Measurements from ENCODE around the gene SLC5A5. TPM values are rescaled to one million over a fixed set of nuclear protein-coding genes. Genes with fewer than 3 reads are reported as not detected.
A peak's percentile ranks its signal among the peaks of the same experiment; 100 is the strongest.

SLC5A5 gene
- total RNA-seq, 6 experiments from 2014 or later: not detected

DNA sequence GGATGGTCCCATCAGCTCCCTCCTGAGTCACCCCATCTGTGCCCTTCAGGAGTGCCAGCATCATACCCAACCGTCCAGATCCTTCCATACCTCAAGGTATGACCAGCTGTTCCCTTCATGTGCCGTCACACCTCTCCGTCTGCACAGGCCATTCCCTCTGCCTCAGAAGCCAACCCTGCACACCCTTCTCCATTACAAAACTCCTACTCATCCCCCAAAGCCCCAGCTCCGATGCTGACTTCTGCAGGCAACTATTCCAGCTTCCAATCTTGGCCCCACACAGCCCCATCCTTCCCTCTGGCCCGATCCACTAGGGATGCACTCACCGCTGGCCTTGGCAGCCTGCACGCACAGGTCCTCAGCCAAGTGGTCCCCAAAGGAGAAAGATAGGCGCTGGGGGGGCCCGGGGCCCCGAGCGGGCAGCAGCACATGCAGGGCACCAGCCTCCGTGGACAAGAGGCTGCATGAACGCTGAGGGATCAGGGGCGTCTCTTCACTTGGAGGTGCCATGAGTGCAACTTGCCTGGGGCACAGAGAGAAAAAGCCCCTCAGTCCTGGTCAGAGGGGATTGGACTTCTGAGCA lies 27.7 kb upstream of the SLC5A5 start:
- H3K36me3 ChIP-seq: no peaks in the 10 kb centered on the region
- TF ChIP-seq, protein P1, sequence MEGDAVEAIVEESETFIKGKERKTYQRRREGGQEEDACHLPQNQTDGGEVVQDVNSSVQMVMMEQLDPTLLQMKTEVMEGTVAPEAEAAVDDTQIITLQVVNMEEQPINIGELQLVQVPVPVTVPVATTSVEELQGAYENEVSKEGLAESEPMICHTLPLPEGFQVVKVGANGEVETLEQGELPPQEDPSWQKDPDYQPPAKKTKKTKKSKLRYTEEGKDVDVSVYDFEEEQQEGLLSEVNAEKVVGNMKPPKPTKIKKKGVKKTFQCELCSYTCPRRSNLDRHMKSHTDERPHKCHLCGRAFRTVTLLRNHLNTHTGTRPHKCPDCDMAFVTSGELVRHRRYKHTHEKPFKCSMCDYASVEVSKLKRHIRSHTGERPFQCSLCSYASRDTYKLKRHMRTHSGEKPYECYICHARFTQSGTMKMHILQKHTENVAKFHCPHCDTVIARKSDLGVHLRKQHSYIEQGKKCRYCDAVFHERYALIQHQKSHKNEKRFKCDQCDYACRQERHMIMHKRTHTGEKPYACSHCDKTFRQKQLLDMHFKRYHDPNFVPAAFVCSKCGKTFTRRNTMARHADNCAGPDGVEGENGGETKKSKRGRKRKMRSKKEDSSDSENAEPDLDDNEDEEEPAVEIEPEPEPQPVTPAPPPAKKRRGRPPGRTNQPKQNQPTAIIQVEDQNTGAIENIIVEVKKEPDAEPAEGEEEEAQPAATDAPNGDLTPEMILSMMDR (IDR thresholded peaks at IDR 0.05): no peak
- no peak for TF ChIP-seq POLR2A (IDR thresholded peaks at IDR 0.05)
- no peak overlapping the region for H3K4me3 ChIP-seq
- ATAC-seq (no peak), DNase-seq (no peak)
- no peaks in the 10 kb centered on the region for H3K9me3 ChIP-seq
- 73% methylated on average over 4 of the region's 14 CpGs for WGBS (ENCODE audit: insufficient coverage, low coverage, low lambda C conversion rate, missing lambda C conversion rate)
- intact Hi-C loops (cut with DNase I): no loop called here
- no peaks in the 10 kb centered on the region for H3K27me3 ChIP-seq
- H3K27ac ChIP-seq: no peak overlapping the region
- H3K4me1 ChIP-seq: no peaks in the 10 kb centered on the region

DNA sequence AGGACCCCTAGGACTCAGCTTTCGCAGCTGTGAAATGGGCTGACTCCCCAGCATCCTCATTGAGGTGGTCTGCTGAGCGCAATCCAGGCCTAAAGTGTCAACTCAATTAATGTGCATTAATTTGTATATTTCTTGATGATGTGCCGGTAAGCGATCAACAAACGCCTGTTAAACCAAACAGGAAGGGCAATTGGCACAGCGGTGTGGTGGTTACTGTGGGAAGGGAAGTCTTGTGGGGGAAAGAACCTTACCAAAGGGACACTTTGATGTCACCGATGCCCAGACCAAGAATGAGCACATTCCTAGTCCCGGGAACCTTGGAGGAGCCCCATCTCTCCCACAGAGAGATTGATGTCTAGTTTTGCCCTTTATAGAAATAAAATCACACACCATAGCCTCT lies 25.6 kb upstream of the SLC5A5 start:
- ATAC-seq: no peak
- H3K36me3 ChIP-seq: no peaks in the 10 kb centered on the region
- intact Hi-C loops (cut with DNase I): no loop called here
- H3K27me3 ChIP-seq: no peaks in the 10 kb centered on the region
- H3K27ac ChIP-seq: no peak overlapping the region
- 56% methylated on average over 4 of the region's 8 CpGs for WGBS (ENCODE audit: insufficient coverage, low coverage, low lambda C conversion rate, missing lambda C conversion rate)
- no peak for DNase-seq
- H3K4me1 ChIP-seq: no peaks in the 10 kb centered on the region
- no peak overlapping the region for H3K4me3 ChIP-seq
- TF ChIP-seq POLR2A (IDR thresholded peaks at IDR 0.05): no peak
- H3K9me3 ChIP-seq: no peaks in the 10 kb centered on the region

DNA sequence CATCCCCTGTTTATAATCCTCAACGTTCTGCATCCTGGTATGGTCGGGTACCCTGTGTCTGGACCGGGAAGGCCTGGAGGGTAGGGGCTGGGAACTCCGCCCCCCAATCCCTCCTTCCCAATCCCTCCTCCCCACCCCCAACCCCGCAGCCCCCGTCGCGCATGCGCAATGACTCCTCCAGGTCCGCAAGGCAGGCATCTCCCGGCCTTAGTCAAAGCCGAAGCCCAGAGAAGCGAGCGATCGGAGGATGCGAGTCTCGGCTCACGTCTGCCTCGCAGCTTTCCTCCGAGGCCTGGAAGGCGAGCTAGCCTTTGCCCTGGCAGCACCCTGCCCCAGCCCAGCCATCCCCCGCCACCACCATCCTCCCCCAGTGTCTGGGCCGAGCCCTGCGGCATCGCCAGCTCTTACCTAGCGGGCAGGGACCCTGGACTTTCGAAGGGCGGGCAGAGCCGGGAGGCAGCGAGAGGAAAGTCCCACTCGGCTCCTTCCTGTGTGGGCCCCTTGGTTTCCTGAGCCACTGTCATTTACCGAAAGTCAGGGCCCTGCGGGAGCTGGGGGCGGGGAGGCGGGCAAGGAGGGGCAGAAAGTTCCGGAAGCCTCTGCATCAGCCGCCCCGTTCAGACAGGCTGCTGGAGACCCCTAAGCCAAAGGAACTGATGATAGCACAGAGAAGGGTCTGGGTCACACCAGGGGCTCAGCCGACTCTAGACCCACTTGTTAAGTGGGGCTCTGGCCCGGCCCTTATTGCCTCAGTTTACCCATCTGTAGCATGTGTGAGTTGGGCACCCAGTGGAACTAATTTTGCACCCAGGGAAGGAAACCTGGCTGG lies 24.0 kb upstream of the SLC5A5 start, which contains the start of gene JAK3:
TSS of gene JAK3 (minus strand) at position 445 of the 829 bp plus-strand sequence. CDS start 3,565 bp downstream, outside the sequence.
- no peaks in the 10 kb centered on the region for H3K4me1 ChIP-seq
- 4% methylated on average over 15 of the region's 40 CpGs for WGBS (ENCODE audit: insufficient coverage, low coverage, low lambda C conversion rate, missing lambda C conversion rate)
- DNase-seq: peak; percentile 65 to 80 (median 75)
- peak; percentile 51 to 83 (median 69) for ATAC-seq
- no peak for TF ChIP-seq POLR2A (IDR thresholded peaks at IDR 0.05)
- TF ChIP-seq, protein P1 (IDR thresholded peaks at IDR 0.05): no peak
- H3K27ac ChIP-seq: peak within 1 kb of the TSS; percentile 44 to 93 (median 77)
- H3K9me3 ChIP-seq: no peaks in the 10 kb centered on the region
- H3K36me3 ChIP-seq: no peaks in the 10 kb centered on the region
- H3K27me3 ChIP-seq: no peaks in the 10 kb centered on the region
- intact Hi-C loops (cut with DNase I): no loop called here
- peak within 1 kb of the TSS; percentile 26 to 43 (median 32) for H3K4me3 ChIP-seq

DNA sequence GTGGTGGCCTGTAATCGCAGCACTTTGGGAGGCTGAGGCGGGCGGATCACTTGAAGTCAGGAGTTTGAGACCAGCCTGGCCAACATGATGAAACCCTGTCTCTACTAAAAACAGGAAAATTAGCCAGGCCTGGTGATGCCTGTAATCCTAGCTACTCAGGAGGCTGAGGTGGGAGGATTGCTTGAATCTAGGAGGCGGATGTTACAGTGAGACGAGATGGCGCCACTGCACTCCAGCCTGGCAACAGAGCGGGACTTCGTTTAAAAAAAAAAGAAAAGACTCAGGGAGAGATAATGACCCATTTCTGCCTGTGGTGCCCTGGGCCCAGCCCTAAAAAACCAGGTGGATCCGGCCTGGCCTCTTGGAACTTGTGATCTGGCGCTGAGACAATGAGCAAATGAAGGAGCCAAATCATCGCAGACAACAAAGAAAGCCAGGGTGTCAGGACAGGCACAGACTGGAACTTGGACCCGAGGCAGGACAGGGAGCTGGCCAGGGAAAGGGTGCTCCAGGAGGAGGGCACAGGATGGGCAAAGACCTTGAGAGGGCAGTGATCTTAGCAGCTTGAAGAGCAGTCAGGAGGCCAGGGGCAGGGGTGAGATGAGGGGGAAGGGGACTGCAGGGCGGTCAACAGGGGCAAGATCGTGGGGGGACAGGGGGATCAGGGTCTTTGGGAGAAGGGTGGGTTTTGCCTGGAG lies 23.0 kb upstream of the SLC5A5 start:
- peak overlapping the region in 2 of 3 donors; percentile 77 to 93 for H3K27ac ChIP-seq
- H3K27me3 ChIP-seq: no peaks in the 10 kb centered on the region
- H3K4me1 ChIP-seq: no peaks in the 10 kb centered on the region
- H3K9me3 ChIP-seq: no peaks in the 10 kb centered on the region
- no peak for DNase-seq
- intact Hi-C loops (cut with DNase I): no loop called here
- no peaks in the 10 kb centered on the region for H3K36me3 ChIP-seq
- no peak overlapping the region for H3K4me3 ChIP-seq
- 70% methylated on average over 14 of the region's 14 CpGs for WGBS (ENCODE audit: insufficient coverage, low coverage, low lambda C conversion rate, missing lambda C conversion rate)
- no peak for TF ChIP-seq POLR2A (IDR thresholded peaks at IDR 0.05)
- no peak for ATAC-seq

DNA sequence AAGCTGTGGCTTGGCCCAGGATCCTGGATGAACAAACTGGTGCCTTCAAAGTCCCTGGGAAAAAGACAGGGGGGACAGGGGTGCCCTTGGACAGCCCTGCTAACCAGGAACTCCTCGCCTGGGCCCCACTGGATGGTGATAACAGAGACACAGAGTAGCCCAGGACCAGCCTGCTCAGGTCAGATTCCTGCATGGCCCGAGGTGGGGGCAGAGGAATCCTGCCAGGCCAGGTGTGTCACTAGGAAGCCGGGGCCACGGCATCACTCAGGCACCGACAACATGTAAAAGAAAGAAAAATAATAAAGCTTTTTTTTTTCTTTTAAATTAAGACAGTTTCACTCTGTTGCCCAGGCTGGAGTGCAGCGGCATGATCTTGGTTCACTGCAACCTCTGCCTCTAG lies 17.7 kb upstream of the SLC5A5 start:
- 57% methylated on average over 5 of the region's 6 CpGs for WGBS (ENCODE audit: insufficient coverage, low coverage, low lambda C conversion rate, missing lambda C conversion rate)
- Histone ChIP-seq H3K27me3 (no peaks in the 10 kb centered on the region), H3K4me3 (no peak overlapping the region), H3K36me3 (no peaks in the 10 kb centered on the region), H3K4me1 (no peaks in the 10 kb centered on the region), H3K27ac (no peak overlapping the region), H3K9me3 (no peaks in the 10 kb centered on the region)
- no peak for ATAC-seq
- DNase-seq: no peak
- TF ChIP-seq POLR2A (IDR thresholded peaks at IDR 0.05): no peak
- TF ChIP-seq, protein P1 (IDR thresholded peaks at IDR 0.05): no peak
- intact Hi-C loops (cut with DNase I): loop anchor here in 1 of 2 donors (10.0 kb wide), 2 partner anchors 69 to 149 kb away; no protein-coding TSS in a partner anchor
